DMS 273 treated with DMSO at 0.1 percent for 48 hours (cell line): ENCODE results near the gene GLI3.

Experiments used
- DNase-seq: peaks from one replicate; lab custom pipeline; 2025; lab: John Stamatoyannopoulos, UW

Gene GLI3

GRCh38 chr7:42236266-42236975, 588 bp downstream of the GLI3 start:
- no peak for DNase-seq

DNA sequence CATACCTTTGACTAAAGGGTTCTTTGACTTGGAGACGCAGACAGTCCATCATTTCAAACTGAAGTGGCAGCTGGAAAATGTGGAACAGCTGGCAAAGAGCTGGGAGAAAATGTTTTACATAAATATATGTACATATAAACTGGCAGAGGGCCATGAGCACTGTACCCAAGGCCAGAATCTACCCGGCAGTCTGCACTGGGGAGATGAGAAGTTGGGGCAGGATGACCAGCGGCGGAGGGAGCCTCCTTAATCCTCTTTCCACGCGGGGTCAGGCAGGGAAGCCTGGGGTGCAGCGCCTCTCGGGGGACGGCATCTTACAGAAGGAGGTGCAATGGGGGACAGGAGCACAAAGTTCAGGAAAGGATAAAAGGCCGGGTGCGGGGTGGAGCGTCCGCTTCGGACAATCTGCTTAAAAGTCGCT, 1.3 kb downstream of the GLI3 start:
- DNase-seq, result no peak

- DNase-seq, result no peak
Observed at GRCh38 chr7:42234736-42235135, 2.3 kb downstream of the GLI3 start.

- no peak for DNase-seq
Observed at GRCh38 chr7:42233695-42234331, 3.2 kb downstream of the GLI3 start.

GRCh38 chr7:42233171-42233570, 3.8 kb downstream of the GLI3 start:
- no peak for DNase-seq

DNA sequence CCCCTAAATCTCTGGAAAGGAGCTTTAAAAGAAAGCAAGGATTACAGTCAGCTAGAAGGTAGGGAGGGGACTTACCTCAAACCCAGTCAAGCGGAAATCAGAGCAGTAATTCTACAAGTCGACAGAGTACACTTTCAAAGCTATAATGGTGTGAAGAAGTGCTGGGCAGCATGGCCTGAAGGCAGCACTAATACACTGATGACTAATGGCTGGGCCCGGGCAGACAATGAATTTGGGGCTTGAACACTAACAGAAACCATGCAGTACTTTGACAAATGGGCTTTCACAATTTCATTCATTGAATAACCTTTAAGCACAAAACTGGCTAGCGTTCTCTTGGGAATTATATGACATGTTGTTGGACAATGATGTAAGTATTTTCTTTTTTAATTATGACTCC, 4.7 kb downstream of the GLI3 start:
- DNase-seq, result no peak

DNA sequence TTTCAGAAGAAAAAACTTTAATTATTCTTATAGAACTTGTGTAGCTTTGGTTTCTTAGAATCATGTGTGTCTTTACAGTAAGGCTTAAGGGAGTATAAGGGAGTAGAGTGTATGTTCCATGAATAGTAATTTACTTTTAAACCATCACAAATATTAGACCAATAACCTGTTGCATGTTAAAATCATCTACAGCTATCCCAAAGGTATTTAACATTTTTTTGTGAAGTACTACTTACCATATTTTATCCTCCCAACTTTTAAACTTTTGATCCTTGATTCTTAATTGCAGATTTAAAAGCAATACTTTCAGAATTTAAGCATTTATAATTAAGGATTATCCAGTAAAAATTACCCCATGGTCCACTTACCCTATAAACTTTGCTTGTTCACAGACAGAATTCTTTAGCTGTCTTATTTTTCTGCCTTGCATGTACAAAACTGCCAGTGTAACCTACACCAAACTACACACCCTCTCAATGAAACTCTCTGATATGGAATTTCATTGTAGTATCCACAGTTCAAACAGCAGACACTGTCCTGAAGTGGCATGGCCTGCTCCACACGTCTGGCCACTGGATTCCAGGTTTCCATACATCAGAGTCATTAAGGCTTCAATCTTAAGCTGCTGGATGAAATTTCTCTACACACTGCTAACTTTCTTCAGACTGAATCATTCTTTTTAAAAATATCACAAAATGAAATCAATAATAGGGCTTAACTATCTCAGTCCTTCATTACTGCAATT, 5.8 kb downstream of the GLI3 start:
- DNase-seq, result no peak

DNA sequence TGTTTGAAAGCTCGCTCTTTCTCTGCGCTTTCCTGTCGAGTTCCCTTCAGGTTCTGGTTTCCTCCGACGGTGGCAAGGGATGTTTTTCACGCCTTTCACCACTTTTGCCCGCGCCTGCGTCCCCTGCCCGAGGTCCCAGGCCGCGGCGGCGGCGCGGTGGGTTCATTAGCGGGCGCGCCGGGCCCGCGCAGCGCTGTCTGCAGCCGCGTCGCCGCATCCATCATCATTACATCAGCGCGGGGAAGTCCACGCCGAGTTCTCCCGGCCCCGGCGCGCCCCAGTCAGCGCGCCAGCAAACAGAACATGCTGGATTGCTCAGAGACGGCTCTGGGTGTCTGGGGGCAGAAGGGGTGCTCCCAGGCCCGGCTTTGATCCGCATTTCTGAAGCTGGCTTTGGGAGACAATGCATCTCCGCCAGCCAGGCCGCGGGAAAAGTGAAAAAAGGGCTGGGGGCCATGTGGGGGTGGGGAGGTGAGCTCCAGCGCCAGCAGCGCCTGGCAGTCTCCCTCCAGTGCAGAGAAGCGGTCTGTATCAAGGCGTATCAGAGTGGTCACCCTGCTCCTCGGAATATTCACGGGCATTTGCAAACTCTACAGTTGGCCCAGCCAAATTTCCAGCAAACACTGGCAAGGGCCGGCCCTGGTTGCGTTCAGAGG, 8.9 kb downstream of the GLI3 start:
- DNase-seq, result no peak

- no peak for DNase-seq
Observed at GRCh38 chr7:42227541-42227935, 9.5 kb downstream of the GLI3 start.

DNA sequence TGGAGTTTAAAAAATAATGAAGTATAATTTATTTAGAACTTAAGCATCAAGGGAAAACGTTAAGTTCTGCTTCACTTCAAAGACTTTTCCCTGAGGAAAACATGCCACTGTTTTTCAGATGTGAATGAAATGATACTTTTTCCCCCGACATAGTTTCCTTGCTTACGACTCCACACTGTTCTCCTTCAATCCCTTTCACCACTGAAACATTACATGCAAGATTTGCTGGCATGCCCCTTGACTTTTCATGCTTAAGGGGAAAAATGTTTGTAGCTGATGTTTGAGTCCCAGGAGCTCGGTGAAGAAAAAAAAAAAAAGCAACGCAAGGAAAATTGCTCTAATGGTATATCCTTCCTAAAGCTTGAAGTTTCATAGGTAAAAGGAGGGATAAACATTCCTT, 10.0 kb downstream of the GLI3 start:
- DNase-seq, result no peak

GRCh38 chr7:42226354-42226941, 10.6 kb downstream of the GLI3 start:
- no peak for DNase-seq

DNA sequence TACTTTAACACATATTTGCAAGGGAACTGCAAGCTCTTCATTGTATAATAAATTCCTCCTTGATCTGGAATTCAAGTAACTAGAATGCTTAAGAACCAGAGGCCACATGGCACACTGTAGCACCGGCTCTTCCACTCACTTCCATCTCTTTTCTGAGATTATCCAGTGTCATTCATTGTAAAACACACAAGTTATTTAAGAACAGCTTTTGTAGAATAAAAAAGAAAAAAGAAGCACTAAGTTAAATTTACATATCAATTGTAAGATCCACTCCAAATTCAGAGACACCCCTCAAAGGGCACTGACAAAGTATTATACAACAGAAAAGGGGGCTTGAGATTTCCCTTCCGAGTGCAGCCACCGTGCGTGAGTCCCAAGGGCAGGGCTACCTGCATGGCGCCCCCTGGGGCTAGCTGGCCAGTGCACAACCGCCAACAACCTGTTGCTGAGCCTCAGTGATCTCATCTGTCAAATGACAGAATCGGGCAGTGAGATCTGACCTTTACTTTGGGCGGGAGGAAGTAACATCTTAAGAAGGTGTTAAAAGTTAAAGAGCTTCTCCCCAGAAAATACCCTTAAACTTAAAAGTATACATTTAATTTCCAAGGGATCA, 12.5 kb downstream of the GLI3 start:
- DNase-seq, result no peak

- DNase-seq, result no peak
Observed at GRCh38 chr7:42222891-42223290, 14.1 kb downstream of the GLI3 start.

GRCh38 chr7:42222125-42222524, 14.9 kb downstream of the GLI3 start:
- DNase-seq, result no peak

- no peak for DNase-seq
Observed at GRCh38 chr7:42221304-42221703, 15.7 kb downstream of the GLI3 start.

- DNase-seq, result no peak
Observed at GRCh38 chr7:42219447-42219846, 17.6 kb downstream of the GLI3 start.

GRCh38 chr7:42218248-42218647, 18.8 kb downstream of the GLI3 start:
- no peak for DNase-seq

DNA sequence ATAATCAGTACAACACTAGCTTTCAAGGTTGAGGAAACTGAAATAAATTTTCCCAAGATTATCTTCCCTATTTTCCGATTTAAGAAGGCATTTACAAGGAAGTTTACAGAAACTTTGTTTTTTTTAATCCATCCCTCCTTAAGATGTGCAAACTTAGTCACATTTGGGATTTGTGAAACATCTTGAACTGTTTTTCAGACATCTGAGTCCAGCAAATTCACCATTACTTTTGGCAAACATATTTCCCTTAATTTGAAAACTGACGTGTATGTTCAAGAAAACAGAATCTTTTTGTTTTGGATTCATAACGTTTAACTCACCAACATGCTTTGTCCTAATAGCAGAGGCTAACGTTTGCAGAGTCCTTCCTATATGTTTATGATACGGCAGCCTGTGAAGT, 19.5 kb downstream of the GLI3 start:
- no peak for DNase-seq

- DNase-seq, result no peak
Observed at GRCh38 chr7:42217053-42217452, 20.0 kb downstream of the GLI3 start.

GRCh38 chr7:42214060-42214679, 22.8 kb downstream of the GLI3 start:
- no peak for DNase-seq

- DNase-seq, result no peak
Observed at GRCh38 chr7:42213093-42213492, 23.9 kb downstream of the GLI3 start.
